GM18867 (cell line): ENCODE data around the gene RBM26.

ENCODE experiments used
- ATAC-seq: cut with Tn5 transposase; IDR thresholded peaks from one replicate; pipeline ENCODE4 v1.9.1; 2021; ENCODE audit warnings: mild to moderate bottlenecking, moderate library complexity; ENCODE audit not compliant: unreplicated experiment

The RBM26 gene

GRCh38 chr13:79340490-79340889 lies 65.6 kb downstream of the RBM26 start:
- ATAC-seq = no peak

- no peak for ATAC-seq
These were observed 67.7 kb downstream of the RBM26 start for GRCh38 chr13:79338343-79338742.

GRCh38 chr13:79336966-79337365 lies 69.1 kb downstream of the RBM26 start:
- no peak for ATAC-seq

- no peak for ATAC-seq
These were observed 77.5 kb downstream of the RBM26 start for GRCh38 chr13:79328510-79328909.

- ATAC-seq = no peak
These were observed 85.6 kb downstream of the RBM26 start for GRCh38 chr13:79320433-79320832.

GRCh38 chr13:79318664-79319063 lies 87.4 kb downstream of the RBM26 start:
- no peak for ATAC-seq

- ATAC-seq = no peak
These were observed 88.2 kb downstream of the RBM26 start for GRCh38 chr13:79317856-79318255.

- no peak for ATAC-seq
These were observed 91.4 kb downstream of the RBM26 start for GRCh38 chr13:79314652-79315051.

GRCh38 chr13:79312340-79312855 lies 93.7 kb downstream of the RBM26 start:
- ATAC-seq = no peak

- no peak for ATAC-seq
These were observed 94.7 kb downstream of the RBM26 start for GRCh38 chr13:79311386-79311785.

GRCh38 chr13:79309690-79310089 lies 96.4 kb downstream of the RBM26 start:
- no peak for ATAC-seq

GRCh38 chr13:79307866-79308298 lies 98.2 kb downstream of the RBM26 start:
- peak; percentile 77 for ATAC-seq

GRCh38 chr13:79307433-79307861 lies 98.6 kb downstream of the RBM26 start:
- ATAC-seq = no peak

GRCh38 chr13:79306650-79307049 lies 99.4 kb downstream of the RBM26 start:
- no peak for ATAC-seq

GRCh38 chr13:79297128-79297527 lies 108.9 kb downstream of the RBM26 start:
- ATAC-seq = peak; percentile 70

- no peak for ATAC-seq
These were observed 109.9 kb downstream of the RBM26 start for GRCh38 chr13:79295906-79296706.

GRCh38 chr13:79290595-79291244 lies 115.3 kb downstream of the RBM26 start:
- ATAC-seq = no peak

GRCh38 chr13:79289571-79289970 lies 116.5 kb downstream of the RBM26 start:
- ATAC-seq = no peak

- no peak for ATAC-seq
These were observed 117.9 kb downstream of the RBM26 start for GRCh38 chr13:79287939-79288795.

- ATAC-seq = no peak
These were observed 120.9 kb downstream of the RBM26 start for GRCh38 chr13:79285159-79285558.

- no peak for ATAC-seq
These were observed 122.3 kb downstream of the RBM26 start for GRCh38 chr13:79283742-79284141.
